ENCODE results near the gene SMG7. TPM values are rescaled to one million over a fixed set of nuclear protein-coding genes. Genes with fewer than 3 reads are reported as not detected.

Gene SMG7
- total RNA-seq, 1 donor from 2014 or later, result 41.1 TPM

DNA sequence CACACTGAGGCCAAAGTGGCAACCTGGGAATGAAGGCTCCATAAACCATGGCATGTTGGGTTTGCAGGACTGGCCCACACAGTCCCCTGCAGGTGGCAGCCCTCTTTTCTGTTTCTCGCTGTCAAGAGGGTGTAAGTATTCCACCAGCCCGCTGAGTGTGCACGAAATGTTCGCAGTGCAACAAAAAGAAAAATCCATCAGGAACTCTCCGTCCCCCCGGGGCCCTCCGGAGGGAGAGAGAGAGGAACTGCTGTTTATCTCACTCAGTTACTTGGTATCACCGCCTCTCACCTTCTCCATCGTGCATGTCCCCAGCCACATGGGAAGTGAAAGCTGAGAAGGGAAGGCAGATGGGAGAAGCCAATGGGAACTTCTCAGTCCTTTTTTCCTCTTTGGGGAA, 79.6 kb downstream of the SMG7 start:
- ATAC-seq (ENCODE audit: poor library complexity) (no peak), DNase-seq (no peak)
- intact Hi-C loops (cut with DNase I), result no loop called here

DNA sequence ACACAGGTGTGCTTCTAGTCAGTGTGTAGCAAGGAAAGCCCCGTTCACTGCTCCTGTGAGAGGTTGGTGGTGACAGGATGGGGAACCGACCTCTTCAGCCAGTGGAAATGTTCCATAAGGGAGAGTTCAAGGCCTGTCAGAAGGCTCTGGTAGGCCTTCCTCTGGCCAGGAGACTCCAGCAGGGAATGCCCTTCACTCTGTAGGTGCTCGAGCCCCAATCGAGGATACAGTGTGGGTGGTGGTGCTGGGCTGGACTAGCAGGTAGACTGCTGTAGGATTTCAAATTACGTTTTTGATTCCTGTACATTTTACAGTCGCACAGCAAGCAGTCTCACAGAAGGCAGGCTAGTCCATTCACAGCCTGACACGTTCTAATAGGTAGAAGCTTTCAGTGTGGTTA, 80.1 kb downstream of the SMG7 start:
- ATAC-seq (ENCODE audit: poor library complexity), result no peak
- no peak for DNase-seq
- intact Hi-C loops (cut with DNase I), result no loop called here

DNA sequence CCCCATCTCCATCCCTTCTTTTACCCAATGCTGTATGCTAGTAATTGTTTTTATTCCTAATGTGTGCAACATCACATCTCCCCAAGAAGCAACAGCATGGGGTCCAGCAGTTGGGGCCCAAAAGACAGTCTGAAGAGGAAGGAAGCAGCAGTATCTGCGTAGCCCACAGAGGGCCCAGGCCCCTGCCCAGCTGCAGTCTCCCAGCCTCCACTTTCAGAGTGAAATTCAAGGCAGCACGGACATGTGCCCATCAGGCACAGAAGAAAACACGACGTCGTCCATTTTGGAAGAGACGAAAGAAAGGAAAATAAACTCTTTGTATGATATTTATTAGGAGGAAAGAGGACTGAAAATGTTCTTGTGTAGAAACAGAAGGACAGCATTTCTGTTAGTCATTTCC, 80.6 kb downstream of the SMG7 start:
- intact Hi-C loops (cut with DNase I), result no loop called here
- no peak for DNase-seq
- ATAC-seq (ENCODE audit: poor library complexity), result no peak

DNA sequence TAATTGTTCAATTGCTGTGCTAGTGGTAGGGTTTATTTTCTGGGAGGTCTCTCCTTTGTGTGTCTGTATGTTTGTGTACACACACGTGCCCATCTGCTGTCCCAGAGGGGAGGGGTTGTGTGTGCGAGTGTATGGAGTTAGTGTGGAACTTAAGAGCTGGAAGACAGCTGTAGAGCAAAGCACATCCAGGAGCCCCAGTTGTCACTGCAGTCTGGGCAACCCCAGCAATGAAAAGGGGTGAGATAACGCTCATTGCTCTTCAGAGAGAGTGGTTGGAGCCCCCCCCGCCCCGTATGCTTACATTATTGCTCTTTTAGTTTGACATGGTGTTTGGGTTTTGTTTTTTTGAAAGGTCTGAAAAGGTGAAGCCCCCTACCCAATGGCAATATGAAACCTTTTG, 81.0 kb downstream of the SMG7 start:
- DNase-seq (no peak), ATAC-seq (ENCODE audit: poor library complexity) (no peak)
- intact Hi-C loops (cut with DNase I), result no loop called here

DNA sequence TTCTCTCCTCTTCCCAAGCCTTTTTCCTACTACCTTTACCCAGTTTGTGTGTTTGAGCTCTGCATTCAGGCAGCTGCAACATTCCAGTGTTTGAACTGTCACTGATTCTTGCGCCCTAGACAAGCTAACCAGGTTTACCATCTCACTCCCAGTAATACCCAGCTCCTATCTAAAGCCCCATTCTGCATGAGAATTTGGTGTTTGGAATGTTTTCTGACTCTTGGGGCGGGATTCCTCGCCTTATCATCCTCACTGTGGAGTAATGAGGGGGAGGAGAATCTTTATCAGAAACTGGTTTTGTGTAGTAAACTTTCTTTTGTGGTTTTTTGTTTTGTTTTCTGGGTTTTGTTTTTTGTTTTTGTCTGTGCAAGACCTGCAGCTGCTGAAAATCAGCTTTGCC, 81.5 kb downstream of the SMG7 start:
- intact Hi-C loops (cut with DNase I), result no loop called here
- ATAC-seq (ENCODE audit: poor library complexity) (no peak), DNase-seq (no peak)

DNA sequence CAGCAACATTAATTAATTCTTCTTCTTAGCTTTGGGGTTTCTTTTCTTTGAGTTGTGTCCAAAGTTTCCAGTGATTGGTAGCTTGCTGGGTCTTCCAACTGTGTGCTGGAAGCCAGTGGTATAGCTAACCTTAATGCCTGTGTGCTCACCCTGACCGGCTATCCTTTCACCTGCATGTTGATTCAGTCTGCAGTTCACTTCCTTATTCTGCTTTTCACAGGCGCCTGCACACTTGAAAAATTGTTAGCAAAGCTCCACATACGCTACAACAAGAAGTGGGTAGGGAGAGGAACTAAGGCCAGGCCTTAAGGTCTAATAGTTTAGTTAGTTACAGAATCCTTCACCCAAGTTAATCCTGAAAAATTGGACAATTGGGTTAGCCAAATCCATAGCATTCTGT, 82.3 kb downstream of the SMG7 start:
- intact Hi-C loops (cut with DNase I), result no loop called here
- no peak for ATAC-seq (ENCODE audit: poor library complexity)
- no peak for DNase-seq

DNA sequence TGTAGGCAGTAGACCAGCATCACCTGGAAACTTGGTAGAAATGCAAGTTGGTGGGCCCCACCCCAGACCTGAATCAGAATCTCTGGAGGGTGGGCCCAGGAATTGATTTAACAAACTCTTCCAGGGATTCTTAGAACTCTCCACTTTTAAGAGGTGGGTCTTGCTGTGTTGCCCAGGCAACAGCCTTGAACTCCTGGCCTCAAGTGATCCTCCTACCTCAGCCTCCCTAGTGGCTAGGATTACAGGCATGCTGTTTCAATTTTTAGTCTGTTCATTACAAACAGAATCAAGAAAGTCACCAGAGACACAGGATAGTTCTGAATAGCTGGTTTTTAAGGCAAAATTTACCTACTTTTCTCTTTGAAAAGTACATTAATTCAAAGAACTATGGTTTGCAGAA, 86.8 kb downstream of the SMG7 start:
- DNase-seq, result no peak
- ATAC-seq (ENCODE audit: poor library complexity), result no peak
- intact Hi-C loops (cut with DNase I), result no loop called here

DNA sequence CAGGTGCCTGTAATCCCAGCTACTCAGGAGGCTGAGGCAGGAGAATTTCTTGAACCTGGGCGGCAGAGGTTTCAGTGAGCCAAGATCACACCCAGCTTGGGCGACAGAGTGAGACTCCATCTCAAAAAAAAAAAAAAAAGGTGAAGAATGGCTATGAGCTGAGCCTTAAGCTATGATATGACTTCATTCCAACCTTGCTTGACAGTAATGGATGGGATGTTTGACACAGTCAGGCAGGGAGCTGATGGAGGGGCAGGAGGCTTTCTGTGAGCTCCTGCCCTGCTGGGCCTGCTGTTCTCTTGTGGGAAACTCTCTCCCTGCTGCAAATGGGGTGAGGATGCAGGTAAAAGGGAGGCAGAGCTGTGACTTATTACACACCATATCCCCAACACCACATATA, 90.4 kb downstream of the SMG7 start:
- ATAC-seq (ENCODE audit: poor library complexity), result no peak
- DNase-seq, result no peak
- intact Hi-C loops (cut with DNase I), result no loop called here

DNA sequence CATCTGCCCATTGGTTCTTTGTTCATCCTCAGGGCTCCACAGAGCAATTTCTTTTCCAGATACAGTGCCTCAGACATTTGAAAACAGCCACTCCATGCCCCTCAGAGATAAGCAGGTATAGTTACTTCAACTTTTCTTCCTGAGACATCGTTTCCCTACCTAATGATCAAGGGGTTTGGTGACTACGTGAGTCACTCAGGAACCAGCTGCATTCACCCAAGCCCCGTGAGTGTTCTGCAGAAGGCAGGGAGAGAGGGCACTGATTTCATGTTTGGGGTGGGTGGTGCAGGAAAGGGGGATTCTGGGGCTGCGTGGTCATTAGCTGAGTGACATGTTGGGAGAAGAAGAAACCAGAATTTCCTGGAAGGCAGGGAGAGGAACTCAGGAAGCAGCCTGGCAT, 93.0 kb downstream of the SMG7 start:
- no peak for ATAC-seq (ENCODE audit: poor library complexity)
- intact Hi-C loops (cut with DNase I), result no loop called here
- no peak for DNase-seq

DNA sequence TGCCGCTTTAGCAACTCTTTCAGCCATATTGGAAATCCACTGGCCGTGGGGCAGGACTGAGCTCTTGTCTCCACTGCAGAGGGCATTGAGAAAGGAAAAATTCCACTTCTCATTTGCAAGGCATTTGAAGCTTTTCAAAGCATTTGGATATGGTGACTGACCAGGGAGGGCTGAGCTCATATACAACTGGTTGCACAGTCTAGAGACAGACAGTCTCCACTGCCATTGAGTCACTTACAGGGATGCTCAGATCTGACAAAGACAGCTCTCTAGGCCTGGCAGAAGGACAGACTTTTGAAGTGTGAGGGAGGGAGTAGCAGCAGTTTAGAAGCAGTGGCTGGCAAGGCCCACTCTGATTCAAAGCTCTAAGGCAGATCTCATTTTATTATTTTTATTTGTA, 93.7 kb downstream of the SMG7 start:
- no peak for ATAC-seq (ENCODE audit: poor library complexity)
- intact Hi-C loops (cut with DNase I), result no loop called here

DNA sequence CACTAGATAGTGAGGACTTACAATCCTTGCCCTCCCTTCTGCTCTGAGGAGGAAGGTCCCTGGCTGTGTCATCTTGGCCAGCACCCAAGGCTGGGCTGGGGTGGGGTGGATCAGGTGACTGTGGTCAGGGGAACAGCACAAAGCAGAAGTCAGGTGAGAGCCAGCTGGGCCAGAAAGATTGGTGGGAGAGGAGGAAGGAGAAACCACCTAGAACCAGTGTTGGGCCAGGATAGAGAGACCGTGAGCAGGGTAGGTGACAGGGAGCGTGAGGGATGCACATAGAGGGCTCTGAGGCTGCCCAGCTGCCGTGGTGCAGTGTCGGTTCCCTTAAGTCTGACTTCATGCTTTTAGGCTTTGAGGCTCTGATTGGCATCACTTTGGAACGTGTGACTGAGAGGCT, 95.3 kb downstream of the SMG7 start:
- DNase-seq (peak; percentile 76), ATAC-seq (ENCODE audit: poor library complexity) (peak; percentile 71)

More for the DNA sequence above, 93.7 kb downstream of the SMG7 start:
- no peak for DNase-seq

DNA sequence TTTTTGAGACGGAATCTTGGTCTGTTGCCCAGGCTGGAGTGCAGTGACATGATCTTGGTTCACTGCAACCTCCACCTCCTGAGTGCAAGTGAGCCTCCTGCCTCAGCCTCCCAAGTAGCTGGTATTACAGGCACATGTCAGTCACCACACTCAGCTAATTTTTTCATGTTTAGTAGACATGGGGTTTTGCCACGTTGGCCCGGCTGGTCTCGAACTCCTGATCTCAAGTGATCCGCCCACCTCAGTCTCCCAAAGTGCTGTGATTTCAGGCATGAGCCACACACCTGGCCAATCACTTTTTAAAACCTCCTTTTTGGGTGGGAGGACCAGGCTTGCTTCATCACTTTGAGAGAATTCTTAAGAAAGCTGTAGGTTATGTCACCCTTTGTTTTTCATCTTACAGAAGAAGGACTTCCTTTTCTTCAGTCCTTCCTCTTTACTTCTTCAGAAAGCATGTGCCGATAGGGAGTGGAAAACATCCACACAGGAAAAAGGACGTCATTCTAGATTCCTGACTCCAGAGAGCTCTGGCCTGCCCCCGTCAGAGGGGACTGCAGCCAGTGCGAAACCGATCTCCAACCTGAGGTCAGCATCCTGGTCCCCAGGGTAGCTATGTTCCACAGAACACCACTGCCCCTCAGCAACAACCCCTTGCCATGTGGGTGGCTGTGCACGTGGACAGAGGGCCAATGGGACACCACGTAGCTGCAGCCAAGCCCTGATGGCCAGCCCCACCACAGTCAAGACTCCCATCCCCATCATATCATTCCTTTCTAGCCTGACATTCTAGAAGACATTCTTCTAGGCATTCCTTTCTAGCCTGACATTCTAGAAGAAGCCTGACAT, 96.1 kb downstream of the SMG7 start:
- DNase-seq (no peak), ATAC-seq (ENCODE audit: poor library complexity) (peak; percentile 54)
- intact Hi-C loops (cut with DNase I), result no loop called here

More for the DNA sequence above, 95.3 kb downstream of the SMG7 start:
- intact Hi-C loops (cut with DNase I), result no loop called here

DNA sequence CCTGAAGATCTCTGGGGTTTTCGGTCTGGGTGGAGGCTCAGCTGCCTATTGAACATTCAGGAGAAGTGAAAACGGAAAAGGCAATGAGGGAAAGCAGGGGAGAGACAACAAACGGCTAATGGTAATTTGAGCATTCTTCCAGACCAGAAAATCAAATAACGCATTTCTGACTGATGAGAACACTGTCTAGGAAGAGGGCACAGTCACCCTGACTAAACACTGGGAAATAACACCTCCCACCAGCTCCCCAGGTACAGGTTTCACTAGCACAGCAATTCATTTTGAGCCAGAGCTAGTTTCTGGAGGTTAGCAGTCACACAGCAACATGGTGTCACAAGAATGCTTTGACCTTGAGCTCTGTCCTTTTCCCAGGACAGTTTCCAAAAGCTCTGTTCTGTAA, 96.8 kb downstream of the SMG7 start:
- ATAC-seq (ENCODE audit: poor library complexity) (no peak), DNase-seq (no peak)
- intact Hi-C loops (cut with DNase I), result no loop called here

DNA sequence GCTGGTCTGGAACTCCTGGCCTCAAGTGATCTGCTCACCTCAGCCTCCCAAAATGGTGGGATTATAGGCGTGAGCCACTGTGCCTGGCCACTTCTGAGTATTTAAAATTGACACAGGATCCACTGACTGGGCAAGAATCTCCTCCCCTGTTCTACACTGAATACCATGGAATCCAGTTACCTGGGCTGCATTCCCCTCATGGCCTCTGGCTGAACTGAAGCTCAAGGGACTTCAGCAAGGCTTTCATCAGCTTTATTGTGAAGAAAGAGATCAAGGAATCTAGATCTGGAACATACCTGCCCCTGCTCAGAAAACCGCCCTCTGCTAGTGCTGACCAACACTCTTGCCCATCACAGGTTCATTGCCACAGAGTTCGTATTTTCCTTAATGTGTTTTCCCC, 97.5 kb downstream of the SMG7 start:
- DNase-seq, result no peak
- no peak for ATAC-seq (ENCODE audit: poor library complexity)
- intact Hi-C loops (cut with DNase I), result no loop called here

DNA sequence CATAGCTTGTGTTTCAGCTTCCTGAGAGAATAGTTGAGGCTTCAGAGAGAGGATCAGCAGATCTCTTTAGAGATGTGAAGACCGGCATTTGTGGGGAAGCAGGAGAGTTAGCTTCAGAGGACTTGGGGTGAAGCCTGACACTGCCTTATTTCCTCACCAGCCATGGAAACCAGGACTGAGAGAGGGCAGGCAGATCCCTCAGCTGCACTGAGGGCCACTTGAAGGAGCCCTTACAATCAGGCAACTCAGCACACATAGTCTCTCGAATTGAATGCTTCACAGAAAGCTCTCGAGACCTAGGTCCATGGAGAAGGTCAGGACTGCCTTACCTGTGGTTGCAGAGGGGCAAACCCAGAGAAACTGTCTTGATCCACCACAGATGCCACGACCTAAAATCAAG, 98.2 kb downstream of the SMG7 start:
- DNase-seq (no peak), ATAC-seq (ENCODE audit: poor library complexity) (no peak)
- intact Hi-C loops (cut with DNase I), result no loop called here

DNA sequence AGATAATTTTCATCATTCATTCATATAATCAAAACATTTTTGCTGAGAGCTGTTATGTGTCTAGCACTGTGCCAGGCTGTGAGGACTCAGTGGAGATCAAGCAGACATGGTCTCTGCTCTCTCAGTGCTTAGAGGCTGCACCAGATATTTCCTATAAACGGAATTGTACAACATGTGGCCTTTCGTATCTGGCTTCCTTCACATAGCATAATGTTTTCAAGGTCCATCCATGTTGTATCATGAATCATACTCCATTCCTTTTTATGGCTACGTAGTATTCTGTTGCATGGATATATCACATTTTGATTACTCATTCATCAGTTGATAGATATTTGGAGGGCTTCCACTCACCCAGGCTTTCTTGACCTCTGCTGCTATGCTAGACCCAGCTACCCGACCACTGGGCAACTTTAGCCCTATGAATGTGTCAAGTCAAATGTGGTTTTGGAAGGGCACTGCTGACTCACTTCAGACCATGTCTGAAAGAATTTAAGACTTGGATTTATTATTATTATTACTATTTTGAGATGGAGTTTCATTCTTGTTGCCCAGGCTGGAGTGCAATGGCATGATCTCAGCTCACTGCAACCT, 99.5 kb downstream of the SMG7 start:
- DNase-seq, result no peak
- intact Hi-C loops (cut with DNase I), result no loop called here
- no peak for ATAC-seq (ENCODE audit: poor library complexity)

DNA sequence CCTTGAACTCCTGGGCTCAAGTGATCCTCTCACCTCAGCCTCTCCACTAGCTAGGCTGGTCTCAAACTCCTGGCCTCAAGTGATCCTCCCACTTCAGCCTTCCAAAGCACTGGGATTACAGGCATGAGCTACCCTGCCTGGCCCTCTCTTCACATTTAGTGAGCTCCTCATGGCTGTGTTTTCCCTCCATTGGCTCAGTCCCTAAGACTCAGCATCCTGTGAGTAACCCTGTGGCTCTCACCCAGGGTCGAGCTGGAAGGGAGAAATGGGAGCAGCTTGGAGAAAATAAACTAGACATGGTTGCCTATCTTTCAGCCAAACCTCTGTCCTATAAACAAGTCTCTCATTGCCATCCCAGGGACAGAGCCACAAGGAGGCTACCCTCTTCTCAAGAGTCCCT, 100.4 kb downstream of the SMG7 start:
- ATAC-seq (ENCODE audit: poor library complexity), result no peak
- intact Hi-C loops (cut with DNase I), result no loop called here

DNA sequence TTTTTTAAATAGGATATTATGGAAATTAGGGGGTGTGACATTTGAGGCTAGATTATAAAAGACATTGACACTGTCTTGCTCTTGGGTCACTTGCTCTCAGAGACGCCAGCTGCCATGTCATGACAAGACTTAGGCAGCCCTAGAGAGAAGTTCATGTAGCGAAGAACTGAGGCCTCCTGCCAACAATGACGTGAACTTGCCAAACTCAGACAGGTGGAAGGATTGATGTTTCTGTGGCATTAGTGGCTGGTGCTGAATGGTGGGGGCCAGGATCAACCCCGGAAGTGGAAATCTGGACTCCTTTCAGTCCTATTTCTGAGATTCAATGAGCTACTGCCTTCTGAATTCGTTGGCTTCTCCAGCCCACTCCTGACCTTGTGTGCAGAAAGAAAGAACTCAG, 103.3 kb downstream of the SMG7 start:
- ATAC-seq (ENCODE audit: poor library complexity) (no peak), DNase-seq (no peak)
- intact Hi-C loops (cut with DNase I), result no loop called here

More for the DNA sequence above, 100.4 kb downstream of the SMG7 start:
- DNase-seq, result no peak

DNA sequence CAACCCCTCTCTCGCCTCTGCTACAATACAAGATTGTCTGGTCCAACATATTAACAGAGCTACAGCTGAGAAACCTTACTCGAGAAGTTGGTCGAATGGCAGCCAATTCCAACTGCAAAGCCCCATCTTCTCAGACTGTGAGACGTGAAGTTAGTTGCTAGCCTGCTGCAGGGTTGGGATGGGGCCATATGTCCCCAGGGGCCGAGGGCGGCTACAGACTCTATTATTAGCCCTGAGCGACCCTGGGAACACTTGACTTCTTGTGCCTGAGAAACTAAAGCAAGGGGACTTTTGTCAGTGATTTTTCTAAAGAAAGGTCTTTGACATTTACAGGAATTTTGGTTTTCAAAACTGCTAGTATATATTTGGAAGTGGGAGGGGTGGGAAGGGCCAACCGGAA, 104.2 kb downstream of the SMG7 start:
- intact Hi-C loops (cut with DNase I), result no loop called here
- ATAC-seq (ENCODE audit: poor library complexity) (peak; percentile 38), DNase-seq (peak; percentile 64)

DNA sequence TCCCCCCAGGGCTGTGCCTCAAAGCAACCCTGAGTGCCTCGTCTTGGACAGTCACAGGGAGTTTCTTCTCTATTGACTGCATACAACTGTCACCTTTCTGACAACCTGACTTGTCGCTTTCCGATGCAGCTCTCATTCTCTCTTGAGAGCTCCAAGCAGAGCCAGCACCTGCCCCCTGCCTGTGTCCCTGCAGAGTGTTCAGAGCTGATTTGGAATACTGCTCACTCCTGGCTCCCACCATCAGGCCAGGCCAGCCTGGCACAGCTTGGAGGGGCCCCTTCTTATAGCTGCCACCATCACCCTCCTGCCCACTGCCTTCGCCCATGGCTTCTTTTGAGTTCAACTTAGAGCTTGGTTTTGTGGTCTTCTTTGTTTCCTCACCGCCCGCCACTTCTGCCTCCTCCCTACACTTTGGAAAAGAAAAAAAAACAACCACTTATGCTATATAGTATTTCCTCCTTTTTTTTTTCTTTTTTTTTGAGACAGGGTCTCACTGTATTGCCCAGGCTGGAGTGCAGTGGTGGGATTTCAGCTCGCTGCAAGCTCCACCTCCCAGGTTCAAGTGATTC, 105.7 kb downstream of the SMG7 start:
- intact Hi-C loops (cut with DNase I), result no loop called here
- no peak for ATAC-seq (ENCODE audit: poor library complexity)
- no peak for DNase-seq
